Femur (tissue), 1 donor: ENCODE data around the gene ZNF609.

ENCODE experiments used
- DNase-seq: peaks from one replicate; pipeline ENCODE4 v3.0.0-alpha.2; 2017

Gene ZNF609

GRCh38 chr15:64701482-64702184, 241.3 kb downstream of the ZNF609 start:
- DNase-seq, result no peak

GRCh38 chr15:64702816-64703631, 242.6 kb downstream of the ZNF609 start:
- DNase-seq, result peak; percentile 99

- DNase-seq, result no peak
Measured at GRCh38 chr15:64703632-64703959, 243.2 kb downstream of the ZNF609 start.

- DNase-seq, result no peak
Measured at GRCh38 chr15:64705006-64705405, 244.6 kb downstream of the ZNF609 start.

GRCh38 chr15:64706011-64706911, 245.9 kb downstream of the ZNF609 start:
- DNase-seq, result no peak

GRCh38 chr15:64710676-64711428, 250.5 kb downstream of the ZNF609 start:
- no peak for DNase-seq

GRCh38 chr15:64712353-64712752, 252.0 kb downstream of the ZNF609 start:
- no peak for DNase-seq

GRCh38 chr15:64713592-64713991, 253.2 kb downstream of the ZNF609 start:
- no peak for DNase-seq

- no peak for DNase-seq
Measured at GRCh38 chr15:64716452-64716851, 256.1 kb downstream of the ZNF609 start.

- no peak for DNase-seq
Measured at GRCh38 chr15:64717130-64717529, 256.8 kb downstream of the ZNF609 start.

- DNase-seq, result no peak
Measured at GRCh38 chr15:64717735-64718495, 257.5 kb downstream of the ZNF609 start.

- no peak for DNase-seq
Measured at GRCh38 chr15:64720188-64720587, 259.8 kb downstream of the ZNF609 start.

- DNase-seq, result no peak
Measured at GRCh38 chr15:64730151-64730550, 269.8 kb downstream of the ZNF609 start.

GRCh38 chr15:64731012-64731804, 270.8 kb downstream of the ZNF609 start:
- peak; percentile 88 for DNase-seq

- no peak for DNase-seq
Measured at GRCh38 chr15:64731805-64732151, 271.4 kb downstream of the ZNF609 start.

GRCh38 chr15:64732156-64732860, 271.9 kb downstream of the ZNF609 start:
- DNase-seq, result no peak
